HepG2 (cell line): ENCODE data around the gene PTPN3. TPM values are rescaled to one million over a fixed set of nuclear protein-coding genes. Genes with fewer than 3 reads are reported as not detected.

Experiments
- ATAD3A ChIP-seq: sonication (generic); formaldehyde crosslinking; IDR thresholded peaks from 2 replicates; pipeline ENCODE4 v1.4.0; 2020; ENCODE audit warnings: missing genetic modification reagents
- ETV5 ChIP-seq: IDR thresholded peaks from 2 replicates; pipeline ENCODE4 v1.6.1; 2018; ENCODE audit warnings: missing biosample characterization, missing genetic modification reagents, inconsistent platforms, borderline replicate concordance
- FOXJ3 ChIP-seq: sonication (generic); formaldehyde crosslinking; IDR thresholded peaks from 2 replicates; pipeline ENCODE4 v1.4.0; 2020; ENCODE audit warnings: missing genetic modification reagents, mild to moderate bottlenecking, borderline replicate concordance
- FOXP4 ChIP-seq: sonication (generic); formaldehyde crosslinking; IDR thresholded peaks from 2 replicates; pipeline ENCODE4 v1.4.0; 2020; ENCODE audit warnings: missing genetic modification reagents
- IKZF5 ChIP-seq: IDR thresholded peaks from 2 replicates; pipeline ENCODE4 v1.6.1; 2018; ENCODE audit warnings: missing genetic modification reagents, mild to moderate bottlenecking, missing compliant biosample characterization
- KMT2B ChIP-seq: IDR thresholded peaks from 2 replicates; pipeline ENCODE4 v1.6.1; 2016; ENCODE audit warnings: missing genetic modification reagents, missing compliant biosample characterization
- NFE2L2 ChIP-seq: fragments of 150-350 bp; IDR thresholded peaks from 2 replicates; pipeline ENCODE4 v1.6.1; 2014; ENCODE audit warnings: low read length
- NR0B2 ChIP-seq: sonication (generic); formaldehyde crosslinking; IDR thresholded peaks from 2 replicates; pipeline ENCODE4 v1.4.0; 2020; ENCODE audit warnings: mild to moderate bottlenecking, missing genetic modification reagents
- RFXAP ChIP-seq: sonication (generic); formaldehyde crosslinking; IDR thresholded peaks from 2 replicates; pipeline ENCODE4 v1.4.0; 2020; ENCODE audit warnings: missing genetic modification reagents, borderline replicate concordance
- SMAD9 ChIP-seq: sonication (generic); formaldehyde crosslinking; IDR thresholded peaks from 2 replicates; pipeline ENCODE4 v1.5.1; 2020; ENCODE audit warnings: mild to moderate bottlenecking, missing genetic modification reagents
- SP2 ChIP-seq: sonication (generic); formaldehyde crosslinking; IDR thresholded peaks from 2 replicates; pipeline ENCODE4 v1.5.1; 2020; ENCODE audit warnings: mild to moderate bottlenecking, missing genetic modification reagents
- TFE3 ChIP-seq: IDR thresholded peaks from 2 replicates; pipeline ENCODE4 v1.6.1; 2016
- TGIF2 ChIP-seq: IDR thresholded peaks from 2 replicates; pipeline ENCODE4 v1.6.1; 2016; ENCODE audit warnings: control low read depth, missing compliant biosample characterization
- ZBTB10 ChIP-seq: sonication (generic); formaldehyde crosslinking; IDR thresholded peaks from 2 replicates; pipeline ENCODE4 v1.4.0; 2020; ENCODE audit warnings: missing genetic modification reagents, borderline replicate concordance
- ZBTB7A ChIP-seq: sonication (generic); formaldehyde crosslinking; IDR thresholded peaks from 2 replicates; pipeline ENCODE4 v1.8.0; 2022; ENCODE audit warnings: mild to moderate bottlenecking, missing genetic modification reagents
- ZMYM2 ChIP-seq: sonication (generic); formaldehyde crosslinking; IDR thresholded peaks from 2 replicates; pipeline ENCODE4 v1.8.0; 2022; ENCODE audit warnings: mild to moderate bottlenecking, missing genetic modification reagents
- ZNF121 ChIP-seq: sonication (generic); formaldehyde crosslinking; IDR thresholded peaks from 2 replicates; pipeline ENCODE4 v1.5.0; 2020; ENCODE audit warnings: mild to moderate bottlenecking, missing genetic modification reagents
- ZNF20 ChIP-seq: sonication (generic); formaldehyde crosslinking; IDR thresholded peaks from 2 replicates; pipeline ENCODE4 v1.4.0; 2020; ENCODE audit warnings: mild to moderate bottlenecking, moderate library complexity, missing genetic modification reagents
- ZNF569 ChIP-seq: sonication (generic); formaldehyde crosslinking; IDR thresholded peaks from 2 replicates; pipeline ENCODE4 v1.5.0; 2020; ENCODE audit warnings: mild to moderate bottlenecking, missing genetic modification reagents, moderate library complexity, borderline replicate concordance
- ZNF7 ChIP-seq: IDR thresholded peaks from 2 replicates; pipeline ENCODE4 v1.6.1; 2016; ENCODE audit warnings: missing biosample characterization, missing genetic modification reagents
- ZNF749 ChIP-seq: sonication (generic); formaldehyde crosslinking; IDR thresholded peaks from 2 replicates; pipeline ENCODE4 v1.8.0; 2022; ENCODE audit warnings: mild to moderate bottlenecking, missing genetic modification reagents, moderate library complexity, borderline replicate concordance
- ZNF776 ChIP-seq: sonication (generic); formaldehyde crosslinking; IDR thresholded peaks from 2 replicates; pipeline ENCODE4 v1.4.0; 2020; ENCODE audit warnings: mild to moderate bottlenecking, missing genetic modification reagents
- polyA plus RNA-seq, 8 experiments: library from polyadenylated mRNA; depleted of rRNA in 3 of 8; stranded (reverse) in 7 of 8; unstranded in 1 of 8; fragments of >200 nt; fragmentation: Illumina TruSeq in 4 of 8; extraction: Trizol in 4 of 8; gene quantifications; 2 replicates each; pipeline versions ENCODE4 v1.2.1 to v1.2.3, GENCODE V29; 2011 to 2016; ENCODE audit warnings: low read depth in 4 of 8, missing spikeins in 1 of 8, mixed read lengths in 1 of 8; ENCODE audit not compliant: insufficient read depth in 1 of 8
- total RNA-seq, 5 experiments: library from RNA; depleted of rRNA; stranded (reverse); fragments of >200 nt; fragmentation: Illumina TruSeq; extraction: Trizol; gene quantifications; 2 replicates each; pipeline ENCODE4 v1.2.3, GENCODE V29; 2016; ENCODE audit warnings: low read depth in 1 of 5

The PTPN3 gene
- total and polyA plus RNA-seq, 2 of the 13 experiments (the other 11 are each of a cell fraction or from before 2014, with no cell fraction given), result 5.6 to 20.5 TPM

GRCh38 chr9:109499631-109500410, 1.7 kb upstream of the PTPN3 start (continued):
- TF ChIP-seq NR0B2 (CRISPR knock-in tag) (0 out of 2 replicates have a peak, but pooled peaks have one; percentile 51), NFE2L2 (no peak), TFE3 (no peak), ZNF20 (no peak), ETV5 (CRISPR knock-in tag) (peak; percentile 85; the same call in 1 of the 2 replicates), IKZF5 (CRISPR knock-in tag) (peak; percentile 24; the same call in 1 of the 2 replicates), FOXJ3 (CRISPR knock-in tag) (no peak), ZNF569 (no peak), FOXP4 (CRISPR knock-in tag) (peak; percentile 22; the same call in 1 of the 2 replicates), SMAD9 (CRISPR knock-in tag) (no peak), RFXAP (CRISPR knock-in tag) (0 out of 2 replicates have a peak, but pooled peaks have one; percentile 20), SP2 (CRISPR knock-in tag) (no peak), ZBTB7A (CRISPR knock-in tag) (0 out of 2 replicates have a peak, but pooled peaks have one; percentile 38), ZMYM2 (CRISPR knock-in tag) (peak; percentile 66; the same call in 1 of the 2 replicates), ZNF749 (no peak), ZNF7 (no peak), ZBTB10 (CRISPR knock-in tag) (no peak), KMT2B (CRISPR knock-in tag) (no peak), ZNF776 (CRISPR knock-in tag) (no peak), ZNF121 (CRISPR knock-in tag) (no peak), TGIF2 (CRISPR knock-in tag) (no peak), ATAD3A (CRISPR knock-in tag) (no peak)
